GM12891 (cell line): Measurements from ENCODE around the gene GRAMD1B.
"Not testable (repeated sequence)": the region's sequence is repeated elsewhere in the genome, so short reads cannot be mapped to it uniquely, and the experiment has no call there.

Source experiments
- DNase-seq: peaks from one replicate; pipeline ENCODE4 v3.0.0; 2011; ENCODE audit warnings: low spot score; ENCODE audit not compliant: insufficient read length
- FAIRE-seq: peaks from 2 replicates; lab custom pipeline; 2011; peaks lifted over from hg19 to GRCh38; lab: Jason Lieb, UNC
- PAX5 ChIP-seq: IDR thresholded peaks from 2 replicates; pipeline ENCODE4 v1.6.1; 2011; ENCODE audit warnings: low read length, moderate library complexity, mild to moderate bottlenecking; ENCODE audit not compliant: insufficient read depth, severe bottlenecking
- POLR2A ChIP-seq: IDR thresholded peaks from 2 replicates; pipeline ENCODE4 v1.6.1; 2011; ENCODE audit warnings: low read depth, low read length, control low read depth
- POLR2AphosphoS5 ChIP-seq: IDR thresholded peaks from 2 replicates; pipeline ENCODE4 v1.6.1; 2011; ENCODE audit warnings: low read depth, low read length, control low read depth
- POU2F2 ChIP-seq: IDR thresholded peaks from 2 replicates; pipeline ENCODE4 v1.6.1; 2011; ENCODE audit warnings: low read depth, mild to moderate bottlenecking, control low read depth, low read length, moderate library complexity
- SPI1 ChIP-seq: IDR thresholded peaks from 2 replicates; pipeline ENCODE4 v1.6.1; 2011; ENCODE audit warnings: low read depth, low read length, control low read depth
- TAF1 ChIP-seq: IDR thresholded peaks from 2 replicates; pipeline ENCODE4 v1.6.1; 2011; ENCODE audit warnings: low read depth, low read length, control low read depth

GRAMD1B gene

DNA sequence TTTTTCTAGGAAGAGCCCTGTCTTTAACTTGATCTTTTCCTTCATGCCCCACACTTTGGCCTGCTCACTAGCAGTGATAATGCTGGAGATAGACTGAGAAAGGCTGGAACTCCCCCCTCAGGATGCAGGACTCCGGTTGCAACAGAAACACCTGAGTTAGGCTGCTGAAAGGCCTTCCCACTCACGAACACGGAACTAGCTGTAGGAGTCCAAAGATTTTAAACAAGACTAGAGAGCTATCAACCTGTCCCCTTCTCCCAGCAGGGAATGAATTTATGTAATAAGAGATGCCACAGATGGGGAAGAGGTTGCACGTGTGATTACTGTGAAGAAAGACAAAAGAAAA lies 211.4 kb downstream of the GRAMD1B start:
- DNase-seq (no peak), FAIRE-seq (no peak)
- TF ChIP-seq POLR2A (no peak), POLR2AphosphoS5 (no peak), TAF1 (no peak), POU2F2 (no peak), SPI1 (no peak), PAX5 (no peak)

DNA sequence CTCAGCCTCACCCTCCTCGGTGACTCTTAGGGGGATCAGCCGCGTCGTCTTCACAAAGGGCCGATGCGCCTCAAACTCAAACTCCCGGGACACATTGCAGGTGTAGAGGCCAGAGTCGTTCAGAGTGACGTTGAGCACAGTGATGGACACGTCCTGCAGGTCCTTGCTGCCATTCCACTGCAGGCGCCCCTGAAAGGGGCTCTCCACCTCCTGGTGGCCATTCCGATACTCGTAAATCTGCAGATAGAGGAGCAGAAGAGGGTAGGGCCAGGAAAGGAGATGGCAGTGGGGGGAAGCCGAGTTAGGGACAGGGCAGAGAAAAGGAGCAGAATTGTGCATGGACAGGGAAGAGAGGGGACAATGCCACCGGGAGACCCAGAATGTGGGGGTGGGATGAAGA lies 212.4 kb downstream of the GRAMD1B start:
- FAIRE-seq (no peak), DNase-seq (no peak)
- TF ChIP-seq POLR2AphosphoS5 (no peak), POLR2A (no peak), POU2F2 (no peak), TAF1 (no peak), SPI1 (no peak), PAX5 (no peak)

DNA sequence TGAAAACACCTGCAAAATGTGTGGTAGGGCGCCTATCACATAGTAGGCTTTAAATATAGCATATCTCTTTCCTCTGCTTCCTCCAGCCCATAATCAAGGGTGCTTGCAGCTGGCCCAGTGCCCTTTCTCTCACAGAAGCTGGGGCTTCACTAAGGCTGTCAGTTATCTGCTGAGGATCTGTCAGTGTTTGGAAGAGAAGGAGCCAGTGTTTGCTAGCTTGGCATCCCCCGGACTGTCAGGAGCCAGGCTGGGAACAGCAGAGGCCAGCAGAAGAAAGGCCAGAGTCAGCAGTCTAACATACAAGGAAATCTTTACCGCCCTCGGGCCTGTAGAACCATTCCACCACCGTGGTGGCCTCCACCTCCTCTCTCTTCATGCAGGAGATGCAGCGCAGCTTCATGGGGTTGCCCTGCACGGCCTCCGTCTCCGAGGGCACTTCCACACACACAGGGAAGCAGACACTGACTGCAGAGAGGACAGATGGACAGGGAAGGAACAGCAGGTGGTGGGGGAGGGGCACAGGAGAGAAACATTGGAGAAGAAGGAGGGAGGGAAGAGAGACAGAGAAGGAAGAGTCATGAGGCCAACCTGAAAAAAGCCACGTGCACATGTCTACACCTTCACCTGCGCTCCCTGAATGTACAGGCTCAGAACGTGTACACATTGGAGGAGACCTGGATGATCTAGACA lies 215.4 kb downstream of the GRAMD1B start:
- TF ChIP-seq SPI1 = no peak
- TF ChIP-seq TAF1 = no peak
- no peak for TF ChIP-seq POU2F2
- no peak for TF ChIP-seq POLR2AphosphoS5
- FAIRE-seq (no peak), DNase-seq (no peak)

DNA sequence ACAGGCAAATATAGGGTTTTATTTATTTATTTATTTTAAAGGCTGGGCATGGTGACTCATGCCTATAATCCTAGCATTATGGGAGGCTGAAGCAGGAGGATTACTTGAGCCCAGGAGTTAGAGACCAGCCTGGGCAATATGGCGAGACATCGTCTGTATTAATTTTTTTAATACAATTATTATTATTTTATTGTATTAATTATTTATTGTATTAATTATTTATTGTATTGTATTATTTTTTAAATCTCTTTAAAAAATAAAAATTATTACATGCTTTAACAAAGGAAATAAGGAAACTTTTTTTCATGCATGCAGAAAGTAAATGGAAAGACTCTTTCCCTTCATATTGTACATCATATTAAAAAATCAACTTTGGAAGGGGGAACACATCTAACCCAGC lies 220.8 kb downstream of the GRAMD1B start:
- FAIRE-seq (no peak), DNase-seq (no peak)
- no peak for TF ChIP-seq SPI1
- TF ChIP-seq TAF1 = no peak
- TF ChIP-seq POLR2A = no peak
- TF ChIP-seq POU2F2 = no peak
- no peak for TF ChIP-seq PAX5
- TF ChIP-seq POLR2AphosphoS5 = no peak

DNA sequence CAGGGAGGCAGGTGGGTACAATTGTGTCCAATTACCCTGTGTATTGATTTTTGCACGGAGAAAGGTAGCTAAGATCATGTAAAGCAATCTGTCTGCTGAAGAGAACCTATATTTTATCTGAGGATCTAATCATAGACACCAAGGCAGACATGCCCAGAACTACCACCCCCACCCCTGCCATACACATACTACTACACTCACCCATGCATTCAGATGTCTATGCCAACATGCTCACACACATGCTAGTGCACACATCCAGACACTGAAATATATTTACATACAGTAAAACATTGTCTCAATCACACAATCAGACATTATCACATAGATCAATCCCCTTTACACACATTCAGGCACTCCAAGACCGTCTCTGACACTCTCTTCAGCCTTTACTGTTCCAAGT lies 222.5 kb downstream of the GRAMD1B start:
- no peak for DNase-seq
- no peak for FAIRE-seq
- no peak for TF ChIP-seq SPI1
- no peak for TF ChIP-seq POU2F2
- TF ChIP-seq POLR2AphosphoS5 = no peak
- TF ChIP-seq TAF1 = no peak
- TF ChIP-seq PAX5 = no peak
- no peak for TF ChIP-seq POLR2A

DNA sequence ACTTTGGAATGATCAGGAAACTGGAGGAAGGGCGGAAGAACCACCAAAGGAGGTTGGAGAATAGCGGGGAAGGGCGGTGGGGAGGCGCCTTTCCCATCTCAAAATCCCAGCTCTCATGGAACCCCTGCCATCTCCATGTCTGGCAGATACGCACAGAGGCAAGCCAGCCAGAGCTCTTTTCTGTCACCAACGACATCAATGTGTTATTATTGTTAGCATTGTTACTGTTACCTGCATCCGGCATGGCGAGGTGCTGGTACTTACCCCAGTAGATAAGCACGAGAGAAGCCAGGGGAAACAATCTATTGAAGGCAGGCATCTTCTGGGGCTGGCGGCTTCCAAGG lies 223.4 kb downstream of the GRAMD1B start:
- FAIRE-seq = no peak
- TF ChIP-seq TAF1 (no peak), PAX5 (no peak), SPI1 (no peak), POLR2A (no peak), POU2F2 (no peak), POLR2AphosphoS5 (no peak)
- no peak for DNase-seq

DNA sequence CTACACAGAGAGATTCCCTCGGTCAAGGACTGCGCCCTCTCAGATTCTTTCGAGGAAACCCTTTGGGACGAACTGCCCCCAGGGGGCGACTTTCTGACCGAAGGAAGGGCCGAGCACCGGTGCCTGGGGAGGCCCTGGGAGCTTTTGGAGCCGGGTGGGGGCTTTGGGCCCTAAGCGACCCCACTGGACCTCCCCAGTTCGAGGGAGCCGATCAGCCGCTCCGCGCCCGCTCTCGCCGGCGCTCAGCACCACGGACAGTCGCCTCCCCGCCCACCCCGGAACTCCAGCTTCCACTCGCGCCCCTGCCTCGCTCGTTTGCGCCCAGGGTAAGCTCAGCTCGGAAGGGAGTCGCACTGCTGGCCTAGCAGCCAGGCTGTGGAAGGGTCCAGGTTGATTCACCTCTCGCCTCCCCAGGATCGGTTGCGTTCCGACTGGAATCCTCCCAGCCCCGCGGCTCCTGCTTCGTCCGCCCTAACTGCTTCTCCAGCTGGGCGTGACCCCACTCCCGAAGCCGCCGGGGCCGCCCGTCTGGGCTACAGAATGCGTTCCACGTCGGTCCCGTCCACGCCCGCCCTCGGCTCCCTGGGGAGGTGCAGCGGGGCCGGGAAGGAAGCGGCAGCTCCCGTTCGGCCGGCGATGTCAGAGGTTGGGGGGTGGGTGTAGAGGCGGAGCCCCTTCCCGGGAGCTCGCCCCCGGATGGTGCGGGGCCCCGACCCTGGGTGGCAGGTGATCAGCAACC lies 223.9 kb downstream of the GRAMD1B start:
- no peak for TF ChIP-seq POLR2AphosphoS5
- no peak for TF ChIP-seq PAX5
- no peak for TF ChIP-seq SPI1
- TF ChIP-seq TAF1 = no peak
- TF ChIP-seq POLR2A = no peak
- no peak for TF ChIP-seq POU2F2
- peak; percentile 55 for FAIRE-seq
- peak; percentile 62 for DNase-seq

DNA sequence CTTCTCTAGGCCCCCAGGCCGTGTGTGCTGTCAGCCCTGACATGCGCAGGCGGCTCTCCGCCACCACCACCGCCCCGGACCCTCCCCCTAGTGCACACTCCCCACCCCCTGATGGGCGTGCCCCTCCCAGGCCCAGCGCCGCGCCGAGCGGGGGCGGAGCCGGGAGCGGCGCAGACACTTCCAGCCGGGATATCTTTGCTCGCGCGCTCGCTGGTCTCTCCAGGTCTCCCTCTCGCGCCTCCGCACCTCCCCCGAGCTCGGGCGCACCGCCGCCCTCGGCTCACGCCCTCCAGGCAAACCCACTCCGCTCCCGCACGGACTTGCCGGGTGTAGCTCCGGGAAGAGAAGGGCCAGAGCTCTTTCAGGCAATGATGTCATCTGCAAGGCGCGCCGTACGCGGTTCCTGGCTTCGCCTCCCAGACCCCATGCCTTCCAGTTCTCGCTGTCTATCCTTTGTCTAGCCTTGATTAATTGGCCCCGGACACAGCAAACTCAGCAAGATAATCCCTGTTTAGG lies 224.6 kb downstream of the GRAMD1B start, which contains the start of gene SCN3B:
Gene SCN3B, minus strand, starts transcription at position 59 of the 516 bp plus-strand sequence. CDS start 823 bp downstream, outside the sequence.
- peak; percentile 72 for FAIRE-seq
- no peak for TF ChIP-seq POLR2A
- TF ChIP-seq POLR2AphosphoS5 = no peak
- TF ChIP-seq TAF1 = no peak
- no peak for TF ChIP-seq PAX5
- no peak for TF ChIP-seq SPI1
- no peak for TF ChIP-seq POU2F2
- peak; percentile 72 for DNase-seq

DNA sequence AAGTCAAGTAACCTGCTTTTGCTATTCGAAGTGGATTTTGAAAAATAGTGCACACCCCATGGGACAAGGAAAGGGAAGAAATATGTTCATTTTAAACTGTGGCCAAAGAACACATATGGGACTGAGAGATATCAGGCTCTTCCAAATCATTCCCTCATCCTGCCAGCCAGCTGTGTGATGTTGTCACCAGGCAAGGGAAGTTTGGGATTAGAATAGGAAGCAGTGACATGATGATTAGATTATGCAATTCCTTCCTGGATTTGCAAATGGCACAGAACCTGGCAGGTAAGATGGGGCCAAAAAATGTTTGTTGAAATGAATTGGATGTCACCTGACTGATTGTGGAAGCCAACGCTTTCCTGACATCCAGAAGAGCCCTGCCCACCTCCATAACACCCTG lies 229.2 kb downstream of the GRAMD1B start:
- DNase-seq = no peak
- FAIRE-seq = peak; percentile 68
- TF ChIP-seq TAF1 (no peak), PAX5 (no peak), POU2F2 (no peak), POLR2AphosphoS5 (no peak), SPI1 (no peak), POLR2A (no peak)

DNA sequence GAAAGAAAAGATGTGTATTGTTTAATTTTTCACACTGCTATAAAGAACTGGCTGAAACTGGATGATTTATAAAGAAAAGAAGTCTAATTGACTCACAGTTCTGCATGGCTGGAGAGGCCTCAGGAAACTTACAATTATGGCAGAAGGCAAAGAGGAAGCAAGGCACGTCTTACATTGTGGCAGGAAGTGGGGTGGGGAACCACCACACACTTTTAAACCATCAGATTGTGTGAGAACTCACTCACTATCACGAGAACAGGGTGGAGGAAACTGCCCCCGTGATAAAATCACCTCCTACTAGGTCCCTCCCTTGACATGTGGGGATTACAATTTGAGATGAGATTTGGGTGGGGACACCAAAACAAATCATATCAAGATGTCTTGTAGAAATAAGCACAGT lies 229.9 kb downstream of the GRAMD1B start:
- not testable (repeated sequence) for DNase-seq
- FAIRE-seq = peak; percentile 85
- peak; percentile 49 for TF ChIP-seq SPI1
- TF ChIP-seq PAX5 = peak; percentile 22

DNA sequence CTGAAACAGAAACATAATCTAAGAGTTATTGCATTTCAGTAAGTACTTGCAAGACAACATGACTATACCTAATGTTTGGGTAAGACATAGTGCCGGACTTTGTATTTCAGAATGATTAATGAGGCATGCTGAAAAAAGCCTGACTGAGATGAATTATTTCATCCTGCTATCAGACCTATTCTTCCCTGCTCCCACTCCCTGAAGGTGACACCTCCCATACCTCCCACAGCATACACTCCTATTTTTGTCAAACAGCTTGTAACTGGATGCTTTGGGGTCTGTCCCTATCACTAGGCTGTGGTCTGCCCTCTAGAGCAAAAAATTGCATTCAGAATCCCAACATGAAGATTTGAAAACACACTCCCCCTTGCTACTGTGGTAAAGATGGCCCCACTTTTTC lies 235.2 kb downstream of the GRAMD1B start:
- no peak for DNase-seq
- TF ChIP-seq SPI1 = no peak
- TF ChIP-seq POLR2A = no peak
- TF ChIP-seq TAF1 = no peak
- TF ChIP-seq PAX5 = no peak
- TF ChIP-seq POU2F2 = no peak
- TF ChIP-seq POLR2AphosphoS5 = no peak
- no peak for FAIRE-seq
